WTC11 (cell line): ENCODE measurements around the gene DNMT3A. TPM values are rescaled to one million over a fixed set of nuclear protein-coding genes. Genes with fewer than 3 reads are reported as not detected.

Source experiments
- ATAC-seq: fragments of 200-7000 bp; cut with Tn5 transposase; 2 replicates; pipeline ENCODE4 v1.10.0; 2021; ENCODE audit warnings: mild to moderate bottlenecking, moderate library complexity
- CTCF ChIA-PET: fragments of 300-600 bp; sonication (Branson Sonifier 250); formaldehyde crosslinking; loops from one replicate; lab custom pipeline; 2021; ENCODE audit warnings: antibody characterized with exemption; lab: Charles Lee
- POLR2A ChIA-PET: fragments of 350-600 bp; sonication (Branson Sonifier 250); formaldehyde crosslinking; loops from one replicate; lab custom pipeline; 2021; ENCODE audit warnings: antibody characterized with exemption; lab: Charles Lee
- DNase-seq: peaks from one replicate; pipeline ENCODE4 v3.0.0; 2021; ENCODE audit warnings: low spot score
- H3K27ac Mint-ChIP-seq: 2 replicates; pipeline ENCODE4 v1.8.0; 2021; ENCODE audit warnings: mixed read lengths
- H3K27me3 Mint-ChIP-seq: 2 replicates; pipeline ENCODE4 v1.8.0; 2021; ENCODE audit warnings: low read depth, mild to moderate bottlenecking, moderate library complexity, mixed read lengths
- H3K36me3 Mint-ChIP-seq: 2 replicates; pipeline ENCODE4 v1.8.0; 2021; ENCODE audit warnings: mixed read lengths
- H3K4me1 Mint-ChIP-seq: 2 replicates; pipeline ENCODE4 v1.8.0; 2022; ENCODE audit warnings: mixed read lengths
- H3K4me3 Mint-ChIP-seq: 2 replicates; pipeline ENCODE4 v1.8.0; 2021; ENCODE audit warnings: mild to moderate bottlenecking, moderate library complexity, mixed read lengths
- H3K9me3 Mint-ChIP-seq: 2 replicates; pipeline ENCODE4 v1.8.0; 2021; ENCODE audit warnings: mixed read lengths
- CBFB ChIP-seq: sonication (generic); formaldehyde crosslinking; IDR thresholded peaks from 2 replicates; pipeline ENCODE4 v1.8.1; 2022; ENCODE audit warnings: mild to moderate bottlenecking, low read depth, missing genetic modification reagents
- ESRRA ChIP-seq: sonication (generic); formaldehyde crosslinking; IDR thresholded peaks from 2 replicates; pipeline ENCODE4 v1.8.1; 2022; ENCODE audit warnings: mild to moderate bottlenecking, missing genetic modification reagents, borderline replicate concordance
- FOXJ3 ChIP-seq: sonication (generic); formaldehyde crosslinking; IDR thresholded peaks from 2 replicates; pipeline ENCODE4 v1.9.0; 2021; ENCODE audit warnings: missing genetic modification reagents, mild to moderate bottlenecking, borderline replicate concordance
- FOXP1 ChIP-seq: sonication (generic); formaldehyde crosslinking; IDR thresholded peaks from 2 replicates; pipeline ENCODE4 v1.8.0; 2022; ENCODE audit warnings: missing genetic modification reagents, mild to moderate bottlenecking, moderate library complexity, borderline replicate concordance
- GRHL2 ChIP-seq: fragments of 250-450 bp; sonication (Bioruptor Pico); IDR thresholded peaks from 2 replicates; pipeline ENCODE4 v1.8.0; 2022; ENCODE audit warnings: mild to moderate bottlenecking, moderate library complexity; ENCODE audit not compliant: insufficient replicate concordance, severe bottlenecking
- PRRX2 ChIP-seq: fragments of 250-450 bp; sonication (Bioruptor Pico); IDR thresholded peaks from 2 replicates; pipeline ENCODE4 v1.8.0; 2021; ENCODE audit warnings: mild to moderate bottlenecking
- RELA ChIP-seq: sonication (generic); formaldehyde crosslinking; IDR thresholded peaks from 2 replicates; pipeline ENCODE4 v1.8.1; 2022; ENCODE audit warnings: missing genetic modification reagents, mild to moderate bottlenecking, borderline replicate concordance
- RORB ChIP-seq: fragments of 250-450 bp; sonication (Bioruptor Pico); IDR thresholded peaks from 2 replicates; pipeline ENCODE4 v1.9.0; 2021; ENCODE audit warnings: mild to moderate bottlenecking
- TCF7 ChIP-seq: sonication (generic); formaldehyde crosslinking; IDR thresholded peaks from 2 replicates; pipeline ENCODE4 v1.8.0; 2022; ENCODE audit warnings: mild to moderate bottlenecking, low read depth, missing genetic modification reagents, moderate library complexity
- TP53 ChIP-seq: sonication (generic); formaldehyde crosslinking; IDR thresholded peaks from 2 replicates; pipeline ENCODE4 v1.8.1; 2023; ENCODE audit warnings: mild to moderate bottlenecking, missing genetic modification reagents
- ZBTB21 ChIP-seq: sonication (generic); formaldehyde crosslinking; IDR thresholded peaks from 2 replicates; pipeline ENCODE4 v1.8.1; 2023; ENCODE audit warnings: mild to moderate bottlenecking, missing genetic modification reagents, borderline replicate concordance
- ZNF138 ChIP-seq: sonication (generic); formaldehyde crosslinking; conservative IDR thresholded peaks from 2 replicates; pipeline ENCODE4 v1.8.1; 2022; ENCODE audit warnings: mild to moderate bottlenecking, moderate library complexity, missing genetic modification reagents
- ZNF396 ChIP-seq: fragments of 250-450 bp; sonication (Bioruptor Pico); IDR thresholded peaks from 2 replicates; pipeline ENCODE4 v1.8.0; 2021; ENCODE audit warnings: mild to moderate bottlenecking, moderate library complexity, borderline replicate concordance
- ZNF416 ChIP-seq: fragments of 250-450 bp; sonication (Bioruptor Pico); IDR thresholded peaks from 2 replicates; pipeline ENCODE4 v1.9.0; 2021; ENCODE audit warnings: mild to moderate bottlenecking, inconsistent platforms
- ZNF423 ChIP-seq: fragments of 250-450 bp; sonication (Bioruptor Pico); IDR thresholded peaks from 2 replicates; pipeline ENCODE4 v2.1.2; 2022; ENCODE audit warnings: mild to moderate bottlenecking, moderate library complexity
- total RNA-seq: library from RNA; stranded (reverse); gene quantifications from 3 replicates; pipeline ENCODE4 v1.2.3, GENCODE V29; 2021
- TF ChIP-seq, protein P1 (sequence below): sonication (generic); formaldehyde crosslinking; IDR thresholded peaks from 2 replicates; pipeline ENCODE4 v1.8.1; 2022; ENCODE audit warnings: low read depth, mild to moderate bottlenecking, moderate library complexity, missing genetic modification reagents, borderline replicate concordance
- TF ChIP-seq, protein P2 (sequence below): sonication (generic); formaldehyde crosslinking; IDR thresholded peaks from 2 replicates; pipeline ENCODE4 v1.8.0; 2022; ENCODE audit warnings: mild to moderate bottlenecking, missing genetic modification reagents
- TF ChIP-seq, protein P3 (sequence below): sonication (generic); formaldehyde crosslinking; IDR thresholded peaks from 2 replicates; pipeline ENCODE4 v1.8.1; 2023; ENCODE audit warnings: mild to moderate bottlenecking, missing genetic modification reagents
- TF ChIP-seq, protein P4 (sequence below): sonication (generic); formaldehyde crosslinking; IDR thresholded peaks from 2 replicates; pipeline ENCODE4 v1.8.1; 2023; ENCODE audit warnings: mild to moderate bottlenecking, missing genetic modification reagents, moderate library complexity
- TF ChIP-seq, protein P5 (sequence below): fragments of 250-450 bp; sonication (Bioruptor Pico); IDR thresholded peaks from 2 replicates; pipeline ENCODE4 v1.9.0; 2021; ENCODE audit warnings: mild to moderate bottlenecking
- TF ChIP-seq, protein P6 (sequence below): fragments of 250-450 bp; sonication (Bioruptor Pico); IDR thresholded peaks from 2 replicates; pipeline ENCODE4 v1.9.0; 2021; ENCODE audit warnings: mild to moderate bottlenecking
- TF ChIP-seq, protein P7 (sequence below): sonication (generic); formaldehyde crosslinking; IDR thresholded peaks from 2 replicates; pipeline ENCODE4 v1.8.1; 2022; ENCODE audit warnings: missing genetic modification reagents, borderline replicate concordance
- TF ChIP-seq, protein P8 (sequence below): sonication (generic); formaldehyde crosslinking; IDR thresholded peaks from 2 replicates; pipeline ENCODE4 v1.8.1; 2023; ENCODE audit warnings: mild to moderate bottlenecking, missing genetic modification reagents, moderate library complexity

Gene DNMT3A
- total RNA-seq, 1 experiment from 2014 or later = 154 TPM

DNA sequence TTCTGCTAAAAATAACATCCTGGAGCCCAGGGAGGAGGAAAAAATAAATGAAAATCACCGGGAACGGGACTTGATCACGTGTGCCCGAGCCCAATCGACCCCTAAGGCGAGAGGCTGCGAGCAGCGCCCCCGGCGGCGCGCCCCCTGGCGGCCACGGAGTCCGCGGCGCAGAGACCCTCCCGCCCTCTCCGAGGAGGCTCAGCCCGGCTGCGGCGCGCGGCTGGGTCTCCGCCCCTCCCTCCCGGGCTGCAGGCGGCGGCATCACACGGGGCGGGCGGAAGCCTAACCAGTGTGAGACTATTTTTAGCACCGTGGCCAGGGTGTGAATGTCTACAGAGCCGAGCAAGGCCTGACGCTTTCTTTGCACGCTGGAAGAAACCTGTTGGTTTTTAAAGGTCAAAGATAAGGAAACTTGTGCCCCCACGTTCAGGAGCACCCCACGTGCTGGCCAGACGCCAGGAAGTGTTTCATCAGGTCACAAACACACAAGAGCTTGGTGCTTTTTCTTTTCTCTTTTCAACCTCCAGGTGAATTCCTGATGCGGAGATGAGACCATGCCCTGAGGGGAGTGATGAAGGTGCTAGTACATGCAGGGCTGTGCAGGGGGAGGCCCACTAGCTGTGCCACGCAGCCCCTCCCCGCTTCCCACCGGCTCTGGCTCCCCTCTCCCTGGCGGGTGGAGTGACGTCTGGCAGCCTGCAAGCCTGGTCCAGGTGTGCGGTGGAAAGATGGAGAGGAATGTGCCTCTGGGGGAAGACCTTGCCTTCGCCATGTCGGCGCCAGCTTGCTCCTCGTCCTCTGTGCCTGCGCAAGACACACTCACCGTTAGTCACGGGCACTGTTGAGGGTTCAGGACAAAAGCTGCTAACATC, 35.3 kb upstream of the DNMT3A start (continued):
- TF ChIP-seq CBFB (CRISPR knock-in tag) = no peak
- TF ChIP-seq ZNF416 (CRISPR knock-in tag) = no peak
- TF ChIP-seq FOXP1 = peak; percentile 19; the same call in 1 of the 2 replicates
- TF ChIP-seq ZNF396 = no peak
- no peak for TF ChIP-seq RELA (CRISPR knock-in tag)
- TF ChIP-seq, protein P1, sequence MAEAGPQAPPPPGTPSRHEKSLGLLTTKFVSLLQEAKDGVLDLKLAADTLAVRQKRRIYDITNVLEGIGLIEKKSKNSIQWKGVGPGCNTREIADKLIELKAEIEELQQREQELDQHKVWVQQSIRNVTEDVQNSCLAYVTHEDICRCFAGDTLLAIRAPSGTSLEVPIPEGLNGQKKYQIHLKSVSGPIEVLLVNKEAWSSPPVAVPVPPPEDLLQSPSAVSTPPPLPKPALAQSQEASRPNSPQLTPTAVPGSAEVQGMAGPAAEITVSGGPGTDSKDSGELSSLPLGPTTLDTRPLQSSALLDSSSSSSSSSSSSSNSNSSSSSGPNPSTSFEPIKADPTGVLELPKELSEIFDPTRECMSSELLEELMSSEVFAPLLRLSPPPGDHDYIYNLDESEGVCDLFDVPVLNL (CRISPR knock-in tag) = no peak
- TF ChIP-seq, protein P2, sequence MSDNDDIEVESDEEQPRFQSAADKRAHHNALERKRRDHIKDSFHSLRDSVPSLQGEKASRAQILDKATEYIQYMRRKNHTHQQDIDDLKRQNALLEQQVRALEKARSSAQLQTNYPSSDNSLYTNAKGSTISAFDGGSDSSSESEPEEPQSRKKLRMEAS (CRISPR knock-in tag) = peak; percentile 81
- no peak for TF ChIP-seq FOXJ3 (CRISPR knock-in tag)
- no peak for TF ChIP-seq ZNF138
- TF ChIP-seq ZBTB21 (CRISPR knock-in tag) = peak; percentile 40; the same call in 1 of the 2 replicates
- no peak for TF ChIP-seq ESRRA (CRISPR knock-in tag)
- no peak for TF ChIP-seq RORB (CRISPR knock-in tag)
- TF ChIP-seq, protein P3, sequence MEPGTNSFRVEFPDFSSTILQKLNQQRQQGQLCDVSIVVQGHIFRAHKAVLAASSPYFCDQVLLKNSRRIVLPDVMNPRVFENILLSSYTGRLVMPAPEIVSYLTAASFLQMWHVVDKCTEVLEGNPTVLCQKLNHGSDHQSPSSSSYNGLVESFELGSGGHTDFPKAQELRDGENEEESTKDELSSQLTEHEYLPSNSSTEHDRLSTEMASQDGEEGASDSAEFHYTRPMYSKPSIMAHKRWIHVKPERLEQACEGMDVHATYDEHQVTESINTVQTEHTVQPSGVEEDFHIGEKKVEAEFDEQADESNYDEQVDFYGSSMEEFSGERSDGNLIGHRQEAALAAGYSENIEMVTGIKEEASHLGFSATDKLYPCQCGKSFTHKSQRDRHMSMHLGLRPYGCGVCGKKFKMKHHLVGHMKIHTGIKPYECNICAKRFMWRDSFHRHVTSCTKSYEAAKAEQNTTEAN = 0 out of 2 replicates have a peak, but pooled peaks have one; percentile 61

DNA sequence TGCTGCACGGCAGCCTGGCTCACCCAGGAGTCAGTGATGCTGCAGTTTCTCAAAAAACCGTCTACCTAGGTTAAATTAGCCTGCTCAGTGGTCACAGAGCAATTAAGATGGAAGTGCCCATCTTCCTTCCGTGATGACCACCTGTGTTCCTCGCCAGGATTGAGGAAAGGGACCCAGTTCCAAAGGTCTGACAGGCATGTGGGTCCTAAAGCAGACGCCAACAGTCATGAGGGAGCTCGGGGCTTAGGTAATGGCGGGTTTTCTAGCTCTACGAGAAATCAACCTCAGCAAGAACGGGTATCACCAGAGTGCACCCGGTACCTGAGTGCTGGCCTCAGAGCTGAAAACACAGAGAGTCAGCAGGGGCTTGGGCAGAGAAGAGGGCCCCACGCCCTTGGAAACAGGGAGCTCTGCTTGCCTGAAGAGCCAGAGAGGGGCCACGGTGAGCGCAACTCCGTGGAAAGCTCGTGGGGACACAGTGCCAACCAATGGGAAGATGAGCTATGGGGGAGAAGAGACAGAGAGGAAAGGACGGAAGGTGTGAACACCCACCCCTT, 34.3 kb upstream of the DNMT3A start:
- peaks cover 21% of the 10 kb centered on the region for H3K4me1 Mint-ChIP-seq
- peaks cover 22% of the 10 kb centered on the region for H3K36me3 Mint-ChIP-seq
- no peak for DNase-seq
- no peak overlapping the region for H3K27ac Mint-ChIP-seq
- peaks cover 16% of the 10 kb centered on the region for H3K9me3 Mint-ChIP-seq
- CTCF ChIA-PET = interaction anchor here (0.6 to 3.4 kb wide), 24 partner anchors 8 to 289 kb away, joined by 3 to 75 read pairs (median 5); partner anchors contain the start of gene DNMT3A
- ATAC-seq = no peak
- POLR2A ChIA-PET = interaction anchor here (0.6 kb wide), 2 partner anchors 210 to 335 kb away, joined by 9 to 10 read pairs; no protein-coding TSS in a partner anchor
- H3K27me3 Mint-ChIP-seq = peaks cover 28% of the 10 kb centered on the region
- peak overlapping the region; percentile 52 for H3K4me3 Mint-ChIP-seq
- no peak for TF ChIP-seq ZNF138
- TF ChIP-seq, protein P4, sequence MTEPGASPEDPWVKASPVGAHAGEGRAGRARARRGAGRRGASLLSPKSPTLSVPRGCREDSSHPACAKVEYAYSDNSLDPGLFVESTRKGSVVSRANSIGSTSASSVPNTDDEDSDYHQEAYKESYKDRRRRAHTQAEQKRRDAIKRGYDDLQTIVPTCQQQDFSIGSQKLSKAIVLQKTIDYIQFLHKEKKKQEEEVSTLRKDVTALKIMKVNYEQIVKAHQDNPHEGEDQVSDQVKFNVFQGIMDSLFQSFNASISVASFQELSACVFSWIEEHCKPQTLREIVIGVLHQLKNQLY (CRISPR knock-in tag) = no peak
- TF ChIP-seq PRRX2 (CRISPR knock-in tag) = no peak
- TF ChIP-seq, protein P5, sequence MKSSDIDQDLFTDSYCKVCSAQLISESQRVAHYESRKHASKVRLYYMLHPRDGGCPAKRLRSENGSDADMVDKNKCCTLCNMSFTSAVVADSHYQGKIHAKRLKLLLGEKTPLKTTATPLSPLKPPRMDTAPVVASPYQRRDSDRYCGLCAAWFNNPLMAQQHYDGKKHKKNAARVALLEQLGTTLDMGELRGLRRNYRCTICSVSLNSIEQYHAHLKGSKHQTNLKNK (CRISPR knock-in tag) = no peak
- TF ChIP-seq ZNF423 (CRISPR knock-in tag) = no peak
- TF ChIP-seq GRHL2 = no peak
- TF ChIP-seq, protein P6, sequence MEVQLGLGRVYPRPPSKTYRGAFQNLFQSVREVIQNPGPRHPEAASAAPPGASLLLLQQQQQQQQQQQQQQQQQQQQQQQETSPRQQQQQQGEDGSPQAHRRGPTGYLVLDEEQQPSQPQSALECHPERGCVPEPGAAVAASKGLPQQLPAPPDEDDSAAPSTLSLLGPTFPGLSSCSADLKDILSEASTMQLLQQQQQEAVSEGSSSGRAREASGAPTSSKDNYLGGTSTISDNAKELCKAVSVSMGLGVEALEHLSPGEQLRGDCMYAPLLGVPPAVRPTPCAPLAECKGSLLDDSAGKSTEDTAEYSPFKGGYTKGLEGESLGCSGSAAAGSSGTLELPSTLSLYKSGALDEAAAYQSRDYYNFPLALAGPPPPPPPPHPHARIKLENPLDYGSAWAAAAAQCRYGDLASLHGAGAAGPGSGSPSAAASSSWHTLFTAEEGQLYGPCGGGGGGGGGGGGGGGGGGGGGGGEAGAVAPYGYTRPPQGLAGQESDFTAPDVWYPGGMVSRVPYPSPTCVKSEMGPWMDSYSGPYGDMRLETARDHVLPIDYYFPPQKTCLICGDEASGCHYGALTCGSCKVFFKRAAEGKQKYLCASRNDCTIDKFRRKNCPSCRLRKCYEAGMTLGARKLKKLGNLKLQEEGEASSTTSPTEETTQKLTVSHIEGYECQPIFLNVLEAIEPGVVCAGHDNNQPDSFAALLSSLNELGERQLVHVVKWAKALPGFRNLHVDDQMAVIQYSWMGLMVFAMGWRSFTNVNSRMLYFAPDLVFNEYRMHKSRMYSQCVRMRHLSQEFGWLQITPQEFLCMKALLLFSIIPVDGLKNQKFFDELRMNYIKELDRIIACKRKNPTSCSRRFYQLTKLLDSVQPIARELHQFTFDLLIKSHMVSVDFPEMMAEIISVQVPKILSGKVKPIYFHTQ = no peak
- no peak for TF ChIP-seq TP53
- TF ChIP-seq TCF7 (CRISPR knock-in tag) = no peak
- TF ChIP-seq, protein P7, sequence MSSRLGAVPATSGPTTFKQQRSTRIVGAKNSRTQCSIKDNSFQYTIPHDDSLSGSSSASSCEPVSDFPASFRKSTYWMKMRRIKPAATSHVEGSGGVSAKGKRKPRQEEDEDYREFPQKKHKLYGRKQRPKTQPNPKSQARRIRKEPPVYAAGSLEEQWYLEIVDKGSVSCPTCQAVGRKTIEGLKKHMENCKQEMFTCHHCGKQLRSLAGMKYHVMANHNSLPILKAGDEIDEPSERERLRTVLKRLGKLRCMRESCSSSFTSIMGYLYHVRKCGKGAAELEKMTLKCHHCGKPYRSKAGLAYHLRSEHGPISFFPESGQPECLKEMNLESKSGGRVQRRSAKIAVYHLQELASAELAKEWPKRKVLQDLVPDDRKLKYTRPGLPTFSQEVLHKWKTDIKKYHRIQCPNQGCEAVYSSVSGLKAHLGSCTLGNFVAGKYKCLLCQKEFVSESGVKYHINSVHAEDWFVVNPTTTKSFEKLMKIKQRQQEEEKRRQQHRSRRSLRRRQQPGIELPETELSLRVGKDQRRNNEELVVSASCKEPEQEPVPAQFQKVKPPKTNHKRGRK = no peak
- TF ChIP-seq, protein P8, sequence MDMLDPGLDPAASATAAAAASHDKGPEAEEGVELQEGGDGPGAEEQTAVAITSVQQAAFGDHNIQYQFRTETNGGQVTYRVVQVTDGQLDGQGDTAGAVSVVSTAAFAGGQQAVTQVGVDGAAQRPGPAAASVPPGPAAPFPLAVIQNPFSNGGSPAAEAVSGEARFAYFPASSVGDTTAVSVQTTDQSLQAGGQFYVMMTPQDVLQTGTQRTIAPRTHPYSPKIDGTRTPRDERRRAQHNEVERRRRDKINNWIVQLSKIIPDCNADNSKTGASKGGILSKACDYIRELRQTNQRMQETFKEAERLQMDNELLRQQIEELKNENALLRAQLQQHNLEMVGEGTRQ = no peak
- TF ChIP-seq ESRRA (CRISPR knock-in tag) = no peak
